ENCODE data around the gene ZBTB33.
A peak's percentile ranks its signal among the peaks of the same experiment; 100 is the strongest.

ZBTB33 gene, protein sequence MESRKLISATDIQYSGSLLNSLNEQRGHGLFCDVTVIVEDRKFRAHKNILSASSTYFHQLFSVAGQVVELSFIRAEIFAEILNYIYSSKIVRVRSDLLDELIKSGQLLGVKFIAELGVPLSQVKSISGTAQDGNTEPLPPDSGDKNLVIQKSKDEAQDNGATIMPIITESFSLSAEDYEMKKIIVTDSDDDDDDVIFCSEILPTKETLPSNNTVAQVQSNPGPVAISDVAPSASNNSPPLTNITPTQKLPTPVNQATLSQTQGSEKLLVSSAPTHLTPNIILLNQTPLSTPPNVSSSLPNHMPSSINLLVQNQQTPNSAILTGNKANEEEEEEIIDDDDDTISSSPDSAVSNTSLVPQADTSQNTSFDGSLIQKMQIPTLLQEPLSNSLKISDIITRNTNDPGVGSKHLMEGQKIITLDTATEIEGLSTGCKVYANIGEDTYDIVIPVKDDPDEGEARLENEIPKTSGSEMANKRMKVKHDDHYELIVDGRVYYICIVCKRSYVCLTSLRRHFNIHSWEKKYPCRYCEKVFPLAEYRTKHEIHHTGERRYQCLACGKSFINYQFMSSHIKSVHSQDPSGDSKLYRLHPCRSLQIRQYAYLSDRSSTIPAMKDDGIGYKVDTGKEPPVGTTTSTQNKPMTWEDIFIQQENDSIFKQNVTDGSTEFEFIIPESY

DNA sequence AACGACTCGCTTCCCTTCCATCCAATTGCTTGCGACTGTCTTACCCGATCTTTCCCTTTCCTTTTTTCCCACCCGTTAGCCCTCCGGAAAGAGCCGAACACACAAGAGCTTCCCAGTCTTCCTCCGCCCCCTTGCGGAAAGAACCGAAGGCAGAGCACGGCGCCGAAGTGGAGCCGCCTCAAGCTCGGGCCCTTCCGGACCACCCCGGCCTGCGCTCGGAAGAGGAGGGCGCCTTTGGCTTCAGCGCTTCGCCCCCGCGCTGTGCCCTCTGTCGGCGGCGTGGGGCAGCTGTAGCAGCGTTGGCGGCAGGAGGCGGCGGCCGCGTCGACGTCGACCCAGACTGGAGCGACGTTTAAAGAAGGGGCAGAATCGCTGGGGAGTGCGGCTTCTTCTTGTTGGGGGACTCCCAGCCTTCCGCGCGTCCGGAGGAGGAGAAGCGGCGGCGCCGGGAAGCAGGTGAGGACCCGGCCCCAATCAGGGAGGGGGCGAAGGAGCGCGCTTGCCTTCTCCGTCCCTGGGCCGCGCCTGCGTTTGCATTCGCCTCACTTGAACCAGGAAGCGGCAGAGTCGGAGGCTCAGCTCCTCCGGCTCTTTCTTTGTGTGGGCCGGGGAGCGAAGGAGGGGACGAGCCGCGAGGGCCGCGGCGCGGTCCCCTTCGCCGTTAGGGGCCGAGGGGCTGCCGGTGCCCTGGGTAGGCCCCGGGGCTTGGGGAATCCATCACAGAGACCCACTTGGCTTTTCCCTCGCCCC lies at the start of gene ZBTB33:
Gene ZBTB33 (plus strand): TSS at position 291 of the 750 bp plus-strand sequence. CDS start 2,604 bp downstream, outside the sequence.
- DNase-seq = peak; percentile 41

DNA sequence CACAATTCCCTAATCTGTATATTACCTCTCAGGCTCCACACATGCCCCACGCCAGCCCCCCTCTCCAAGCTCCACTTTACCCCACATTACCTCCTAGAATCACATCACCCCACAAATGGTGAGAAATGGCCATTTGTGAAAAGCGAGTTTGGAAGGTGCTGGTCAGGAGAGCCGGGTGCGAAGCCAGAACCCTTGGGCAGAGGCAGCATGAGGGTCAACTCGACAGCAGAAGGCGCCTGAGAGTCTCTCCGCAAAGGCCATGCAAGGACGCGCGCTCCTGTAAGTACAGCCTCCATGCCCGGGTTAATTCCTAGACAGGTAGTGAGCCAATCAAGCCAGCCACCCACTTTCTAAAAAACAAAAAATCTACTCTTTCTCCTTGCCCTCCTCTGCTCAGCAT lies 49.8 kb upstream of the ZBTB33 start:
- DNase-seq = no peak

DNA sequence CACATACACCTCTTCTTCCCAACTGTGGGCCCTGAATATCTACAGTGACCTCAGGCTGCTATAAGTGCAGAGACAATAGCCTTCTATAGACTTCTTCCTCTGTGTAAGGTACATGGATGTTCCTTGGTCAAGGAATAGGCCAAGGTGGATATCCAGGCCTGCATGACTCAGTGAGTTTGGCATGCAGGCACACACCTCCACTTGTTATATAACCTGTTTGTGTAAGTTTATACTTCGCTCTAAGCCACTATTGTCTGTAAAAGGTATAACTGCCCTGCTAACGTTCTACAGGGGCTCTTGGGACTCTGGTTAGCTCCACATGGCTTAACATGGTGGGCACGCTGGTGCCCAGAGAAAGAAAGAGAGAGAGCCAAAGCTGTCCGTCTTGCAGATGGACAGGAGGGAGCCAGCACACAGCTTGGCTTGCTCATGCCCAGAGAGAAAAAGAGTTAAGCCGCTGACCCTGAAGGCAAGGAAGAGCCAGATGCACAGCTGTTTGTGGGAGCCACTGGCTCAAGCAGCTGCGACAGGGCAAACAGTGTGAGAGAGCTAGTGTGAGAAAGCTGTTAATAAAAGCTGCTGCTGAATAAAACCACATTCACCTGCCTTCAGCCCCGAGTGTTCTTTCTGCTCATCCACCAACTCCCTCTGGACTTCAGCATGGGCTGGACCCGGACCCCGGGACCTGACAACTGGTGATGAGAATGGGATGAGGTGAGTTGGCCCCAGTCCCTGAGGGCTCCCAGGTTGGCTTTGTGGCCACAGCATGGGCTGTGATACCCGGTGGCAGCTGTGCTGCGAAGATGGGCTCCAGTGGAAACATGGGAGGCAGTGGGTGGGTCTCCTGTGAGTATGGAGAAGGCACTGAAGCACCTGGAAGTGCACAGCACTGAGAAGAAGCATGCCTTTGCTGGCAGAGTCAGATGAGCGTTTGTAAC lies 44.5 kb upstream of the ZBTB33 start:
- DNase-seq = no peak

DNA sequence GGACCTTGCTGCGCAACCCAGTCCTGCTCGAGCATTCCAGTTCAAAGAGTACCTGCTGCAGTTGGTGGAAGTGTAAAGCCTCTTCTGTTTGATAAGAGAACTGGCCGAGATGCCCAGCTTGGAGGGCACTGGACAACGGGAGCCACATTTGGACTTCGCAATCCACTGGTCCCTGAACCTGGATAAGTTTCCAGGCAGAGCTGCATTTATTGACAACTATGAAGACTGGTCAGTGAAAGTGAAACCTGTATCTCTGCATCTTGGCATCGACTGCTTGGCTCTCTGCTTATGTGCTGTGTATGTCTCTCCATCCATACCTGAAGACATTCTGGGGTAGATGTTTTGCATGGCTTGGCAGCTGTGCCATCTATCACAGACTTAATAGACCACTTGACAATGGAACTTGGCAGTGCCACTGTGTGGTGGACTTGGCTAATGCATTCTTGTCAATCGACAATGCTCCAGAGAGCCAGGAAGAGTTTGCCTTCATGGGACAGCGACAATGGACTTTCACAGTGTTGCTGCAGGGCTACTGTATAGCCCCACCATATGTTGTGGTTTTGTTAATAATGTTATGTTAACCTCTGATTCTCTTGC lies 43.5 kb upstream of the ZBTB33 start:
- no peak for DNase-seq

DNA sequence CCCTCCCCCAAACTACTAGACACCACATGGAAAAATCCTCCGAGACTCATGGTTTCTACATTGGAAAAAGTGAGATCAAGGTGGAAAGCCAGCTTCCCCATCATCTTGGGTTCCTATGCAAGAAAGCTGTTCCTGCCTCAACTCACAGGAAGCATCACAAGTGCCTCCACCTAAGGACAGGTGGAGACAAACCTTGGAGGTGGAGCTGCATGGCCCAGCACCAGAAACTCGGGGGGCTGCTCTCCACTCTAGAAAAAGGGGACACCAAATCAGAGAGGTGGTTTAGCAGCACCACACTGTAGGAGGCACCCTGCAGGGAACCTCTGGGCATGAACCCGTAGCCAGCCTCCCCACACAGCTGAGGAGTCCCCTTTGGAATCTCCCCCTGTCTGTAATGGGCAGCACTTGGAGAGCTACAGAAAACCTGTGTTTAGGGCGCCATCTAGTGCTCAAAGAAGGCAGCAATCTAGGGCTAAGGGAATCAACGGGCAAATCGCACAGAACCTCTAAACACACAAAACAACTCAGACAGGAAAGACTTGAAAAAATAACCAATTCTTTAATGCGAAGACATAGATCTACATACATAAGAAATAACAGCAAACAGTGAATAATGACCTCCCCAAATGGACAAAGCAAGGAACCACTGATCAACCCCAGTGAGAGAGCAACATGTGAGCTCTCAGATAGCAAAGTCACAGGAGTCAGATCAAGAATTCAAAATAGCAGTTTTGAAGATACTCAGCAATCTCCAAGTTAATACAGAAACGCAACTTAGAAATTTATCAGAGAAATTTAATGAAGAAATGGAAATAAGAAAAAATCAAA lies 37.0 kb upstream of the ZBTB33 start:
- no peak for DNase-seq

DNA sequence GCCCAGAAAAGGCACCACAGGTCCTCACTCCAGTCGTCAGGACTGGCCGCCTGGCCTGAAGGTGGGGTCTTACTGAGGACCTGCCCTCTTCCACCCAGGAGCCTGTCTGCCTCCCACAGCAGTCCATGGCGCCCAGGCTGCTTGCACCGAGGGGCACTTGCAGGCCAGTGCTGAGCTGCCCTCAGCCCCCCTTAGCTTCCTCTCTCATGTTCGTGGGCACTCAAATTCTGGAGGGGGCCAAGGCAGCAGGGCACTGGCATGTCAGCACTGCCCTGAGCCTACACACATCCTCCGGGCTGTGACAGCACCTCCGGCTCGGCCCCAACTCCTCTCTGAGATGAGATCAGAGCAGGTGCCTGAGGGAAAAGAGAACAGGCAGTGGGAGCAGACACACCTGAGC lies 27.2 kb upstream of the ZBTB33 start:
- DNase-seq = no peak

DNA sequence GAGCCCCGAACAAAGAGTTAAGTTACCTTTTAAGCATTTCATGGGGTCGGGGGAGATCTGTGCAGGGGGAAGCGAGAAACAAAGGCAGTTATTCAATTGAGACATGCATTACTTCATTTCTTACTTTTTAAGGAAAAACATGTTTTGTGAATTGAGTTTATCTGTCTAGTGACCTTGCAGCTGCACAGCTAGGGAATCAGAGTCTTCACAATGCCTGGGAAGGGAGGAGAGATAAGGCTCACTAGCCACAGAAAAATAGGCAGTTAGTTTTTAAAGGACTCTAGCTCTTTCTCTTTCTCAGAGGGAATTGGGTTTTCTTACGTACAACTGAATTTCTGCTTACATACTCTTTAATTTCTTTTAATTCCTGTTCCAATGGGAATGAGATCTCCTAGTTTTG lies 26.2 kb upstream of the ZBTB33 start:
- DNase-seq = no peak

DNA sequence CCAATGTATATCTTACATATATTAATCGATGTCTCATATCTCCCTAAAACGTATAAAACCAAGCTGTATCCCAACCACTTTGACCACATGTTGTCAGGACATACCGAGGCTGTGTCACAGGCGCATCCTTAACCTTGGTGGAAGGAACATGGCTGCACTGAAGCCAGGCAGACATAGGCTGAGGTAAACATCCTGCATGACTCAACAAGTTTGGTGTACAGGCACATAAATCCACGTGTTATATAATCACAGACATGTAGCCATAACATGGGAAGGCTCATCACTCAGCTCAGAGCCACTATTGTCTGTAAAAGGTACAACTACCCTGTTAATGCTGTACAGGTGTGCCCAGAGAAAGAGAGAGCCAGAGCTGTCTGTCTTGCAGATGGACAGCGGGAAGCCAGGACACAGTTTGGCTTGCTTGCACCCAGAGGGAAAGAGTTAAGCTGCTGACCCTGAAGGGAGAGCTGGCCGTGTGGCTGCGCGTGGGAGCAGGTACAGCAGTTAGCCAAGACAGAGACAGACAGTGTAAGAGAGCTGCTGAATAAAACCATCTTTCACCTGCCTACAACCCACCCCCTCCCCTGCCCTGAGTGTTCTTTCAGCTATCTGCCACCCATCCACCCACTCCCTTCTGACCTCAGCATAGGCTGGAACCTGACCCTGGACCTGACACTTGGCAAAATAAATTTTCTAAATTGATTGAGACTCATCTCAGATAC lies 22.3 kb upstream of the ZBTB33 start:
- no peak for DNase-seq

DNA sequence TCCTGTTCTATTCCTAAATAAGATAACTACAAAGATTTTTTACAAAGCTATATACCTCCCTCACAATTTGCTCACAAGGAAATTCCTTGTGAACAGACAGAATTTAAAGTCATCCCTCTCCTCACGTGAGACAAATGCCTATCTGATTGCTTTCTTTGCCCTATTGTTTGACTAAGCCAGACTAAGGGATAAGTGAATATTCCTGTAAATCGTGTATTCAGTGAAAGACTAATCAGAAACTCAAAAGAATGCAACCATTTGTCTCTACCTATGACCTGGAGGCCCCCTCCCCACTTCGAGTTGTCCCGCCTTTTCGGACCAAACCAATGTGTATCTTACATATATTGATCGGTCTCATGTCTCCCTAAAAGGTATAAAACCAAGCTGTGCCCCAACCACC lies 15.3 kb upstream of the ZBTB33 start:
- DNase-seq = no peak

DNA sequence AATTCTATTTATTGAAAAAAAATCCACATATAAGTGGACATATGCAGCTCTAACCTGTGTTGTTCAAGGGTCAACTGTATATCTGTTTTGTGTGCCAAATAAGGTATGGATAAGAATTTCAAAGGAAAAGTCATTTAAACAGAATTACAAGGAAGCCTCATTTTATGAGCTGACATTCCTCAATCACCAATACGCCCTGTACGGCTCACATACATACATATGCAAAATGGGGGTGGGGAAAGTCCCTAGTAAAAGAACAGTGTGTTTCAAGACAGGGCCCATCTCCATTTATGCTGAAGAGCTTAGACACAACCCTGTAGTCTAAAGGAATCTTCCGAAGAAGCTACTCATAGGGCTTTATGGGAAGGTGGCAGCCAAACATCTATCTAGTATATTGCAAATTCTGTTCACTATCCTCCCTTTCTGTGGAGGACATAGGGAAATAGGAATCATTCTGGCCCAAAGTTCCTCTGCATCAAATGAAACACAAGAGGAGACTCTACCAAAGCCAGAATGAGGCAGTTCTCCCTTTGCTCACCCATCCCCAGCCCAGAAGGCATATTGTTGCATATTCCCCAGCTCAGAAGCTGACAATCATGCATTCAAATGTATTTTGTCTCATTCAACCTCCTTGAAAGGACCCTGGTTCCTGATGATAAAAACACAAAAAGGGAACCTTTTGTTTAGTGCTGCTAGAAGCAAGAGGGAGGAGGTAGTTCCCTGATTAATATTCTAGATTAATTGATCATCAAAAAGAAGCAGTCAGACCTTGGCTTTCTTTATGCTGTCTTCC lies 13.7 kb upstream of the ZBTB33 start:
- DNase-seq = no peak

DNA sequence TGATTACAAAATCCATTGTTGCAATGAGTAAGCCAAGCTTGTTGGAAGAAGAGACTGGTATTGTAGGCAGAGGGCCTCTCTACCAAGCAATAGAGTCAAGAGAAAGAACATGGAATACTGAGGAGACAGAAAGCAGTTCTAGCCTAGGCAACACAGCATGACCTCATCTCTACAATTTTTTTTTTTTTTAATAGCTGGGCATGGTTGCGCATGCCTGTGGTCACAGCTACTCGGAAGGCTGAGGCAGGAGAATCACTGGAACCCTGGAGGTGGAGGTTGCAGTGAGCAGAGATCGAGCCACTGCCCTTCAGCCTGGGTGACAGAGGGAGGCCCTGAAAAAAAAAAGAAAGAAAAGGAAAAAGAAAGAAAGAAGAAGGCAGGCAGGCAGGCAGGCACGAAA lies 11.7 kb upstream of the ZBTB33 start:
- DNase-seq = no peak

DNA sequence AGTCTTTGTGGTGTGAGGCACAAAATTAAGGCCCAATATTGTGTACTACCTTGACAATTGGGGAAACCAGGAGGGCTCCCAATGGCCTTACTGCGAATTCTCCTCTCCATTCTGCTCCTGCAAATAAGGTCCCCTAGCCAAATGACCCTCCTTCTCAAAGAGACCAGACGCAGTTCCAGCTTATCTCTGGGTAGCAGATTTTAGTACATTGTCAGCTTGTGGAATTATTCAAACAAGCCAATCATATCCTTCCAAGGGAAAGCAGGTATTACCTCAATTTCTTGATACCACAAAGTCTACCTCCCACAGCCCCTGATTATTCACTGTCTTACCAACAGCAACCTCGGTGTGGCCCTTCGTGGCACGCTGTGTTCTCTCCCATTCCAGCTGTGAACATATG lies 7.8 kb upstream of the ZBTB33 start:
- no peak for DNase-seq

DNA sequence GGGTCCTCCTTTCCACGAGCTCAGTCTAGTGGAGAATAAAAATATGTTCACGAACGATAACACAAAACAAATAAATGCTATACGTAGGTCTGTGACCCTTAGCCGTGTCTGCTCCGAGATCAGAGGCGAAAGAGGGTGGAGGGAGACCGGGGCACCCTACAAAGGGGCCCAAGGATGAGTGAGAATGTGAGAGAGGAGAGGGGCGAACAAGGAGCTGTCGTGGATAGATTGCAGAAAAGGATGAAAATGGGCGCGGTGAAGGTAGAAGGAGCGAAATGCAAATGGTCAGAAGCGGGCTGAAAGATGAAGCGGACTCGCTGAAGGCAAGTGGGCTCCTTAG lies 6.2 kb upstream of the ZBTB33 start:
- DNase-seq = no peak

DNA sequence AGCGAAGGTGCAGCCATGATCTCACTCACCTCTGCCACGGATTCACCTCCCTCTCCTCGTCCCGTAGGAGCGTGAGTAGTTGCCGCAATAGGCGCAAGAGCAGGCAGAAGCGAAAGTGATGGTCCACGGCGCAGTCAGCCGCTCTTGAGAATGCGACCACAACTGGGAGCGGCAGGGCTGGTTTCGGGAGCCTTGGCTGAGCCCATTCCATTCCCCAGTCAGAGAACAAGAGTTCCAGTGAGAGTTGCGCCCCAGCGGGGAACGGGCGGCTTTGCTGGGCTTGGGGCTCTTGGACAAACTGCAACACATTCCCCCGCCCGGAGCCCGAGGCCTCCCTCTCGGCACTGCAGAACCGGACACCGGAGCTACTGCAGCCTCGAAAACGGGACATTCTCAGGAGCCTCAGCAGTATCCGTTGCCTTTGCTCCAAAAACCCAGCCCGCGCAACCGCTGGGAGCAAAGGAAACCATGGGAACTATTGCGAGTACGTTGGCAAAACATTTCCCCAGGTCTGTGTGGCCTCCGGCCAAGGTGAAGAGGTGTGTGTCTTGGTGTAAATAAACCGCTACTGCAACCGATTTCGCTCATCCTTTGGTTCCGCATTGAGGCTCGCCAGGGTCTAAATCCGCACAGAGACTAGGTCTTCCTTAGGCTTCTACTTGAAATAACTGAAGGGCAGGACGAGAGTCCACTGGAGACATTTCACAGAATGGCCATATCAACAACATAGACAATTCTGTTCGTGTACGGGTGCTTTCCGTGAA lies 5.7 kb upstream of the ZBTB33 start:
- DNase-seq = peak; percentile 2

DNA sequence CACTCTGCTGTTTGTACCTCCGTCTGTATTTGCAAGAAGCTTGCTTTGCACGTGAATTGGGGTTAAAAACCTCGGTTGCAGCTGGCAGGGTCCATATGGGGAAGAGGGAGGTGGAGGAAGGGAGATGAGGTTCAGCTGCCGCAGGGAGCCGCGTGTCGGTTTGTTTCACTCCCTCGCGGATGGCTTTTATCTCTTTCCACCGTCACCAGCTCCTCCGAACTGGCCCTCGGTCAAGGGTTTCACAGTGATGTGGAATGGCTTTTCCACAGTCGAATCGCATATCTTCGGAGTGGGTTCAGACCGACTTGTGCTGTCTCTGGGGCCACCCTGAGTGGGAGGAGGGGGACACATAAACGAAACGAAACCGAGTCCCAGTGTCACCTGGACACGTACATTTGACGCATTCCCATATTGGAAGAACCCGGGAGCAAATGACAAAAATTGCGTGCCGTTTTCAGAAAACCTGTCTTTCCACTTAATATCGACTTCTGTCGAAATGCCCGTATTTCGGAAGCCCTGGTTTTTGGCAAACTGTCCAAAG lies 929 bp downstream of the ZBTB33 start:
- no peak for DNase-seq

DNA sequence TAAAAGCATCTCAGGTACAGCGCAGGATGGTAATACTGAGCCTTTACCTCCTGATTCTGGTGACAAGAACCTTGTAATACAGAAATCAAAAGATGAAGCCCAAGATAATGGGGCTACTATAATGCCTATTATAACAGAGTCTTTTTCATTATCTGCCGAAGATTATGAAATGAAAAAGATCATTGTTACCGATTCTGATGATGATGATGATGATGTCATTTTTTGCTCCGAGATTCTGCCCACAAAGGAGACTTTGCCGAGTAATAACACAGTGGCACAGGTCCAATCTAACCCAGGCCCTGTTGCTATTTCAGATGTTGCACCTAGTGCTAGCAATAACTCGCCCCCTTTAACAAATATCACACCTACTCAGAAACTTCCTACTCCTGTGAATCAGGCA lies 3.2 kb downstream of the ZBTB33 start:
- DNase-seq = no peak

DNA sequence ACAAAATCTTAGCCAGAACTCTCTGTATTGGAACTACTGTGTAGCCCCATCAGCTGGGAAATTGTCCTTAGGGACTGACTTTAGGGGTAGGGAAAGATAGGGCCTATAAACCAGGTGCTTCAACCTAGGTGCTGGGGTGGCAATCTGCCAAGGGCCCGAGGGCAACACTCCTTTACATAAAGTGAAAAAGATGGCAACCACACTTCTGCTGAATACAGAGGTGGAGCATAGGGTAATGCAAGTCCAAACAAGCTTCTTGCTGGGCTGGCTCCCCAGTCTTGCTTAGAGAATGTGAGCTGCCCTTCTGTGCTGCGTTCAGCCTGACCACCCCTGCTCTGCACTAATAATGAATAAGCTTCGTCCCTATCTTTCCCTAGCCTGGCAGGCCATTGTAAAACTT lies 9.8 kb downstream of the ZBTB33 start:
- peak; percentile 1 for DNase-seq

DNA sequence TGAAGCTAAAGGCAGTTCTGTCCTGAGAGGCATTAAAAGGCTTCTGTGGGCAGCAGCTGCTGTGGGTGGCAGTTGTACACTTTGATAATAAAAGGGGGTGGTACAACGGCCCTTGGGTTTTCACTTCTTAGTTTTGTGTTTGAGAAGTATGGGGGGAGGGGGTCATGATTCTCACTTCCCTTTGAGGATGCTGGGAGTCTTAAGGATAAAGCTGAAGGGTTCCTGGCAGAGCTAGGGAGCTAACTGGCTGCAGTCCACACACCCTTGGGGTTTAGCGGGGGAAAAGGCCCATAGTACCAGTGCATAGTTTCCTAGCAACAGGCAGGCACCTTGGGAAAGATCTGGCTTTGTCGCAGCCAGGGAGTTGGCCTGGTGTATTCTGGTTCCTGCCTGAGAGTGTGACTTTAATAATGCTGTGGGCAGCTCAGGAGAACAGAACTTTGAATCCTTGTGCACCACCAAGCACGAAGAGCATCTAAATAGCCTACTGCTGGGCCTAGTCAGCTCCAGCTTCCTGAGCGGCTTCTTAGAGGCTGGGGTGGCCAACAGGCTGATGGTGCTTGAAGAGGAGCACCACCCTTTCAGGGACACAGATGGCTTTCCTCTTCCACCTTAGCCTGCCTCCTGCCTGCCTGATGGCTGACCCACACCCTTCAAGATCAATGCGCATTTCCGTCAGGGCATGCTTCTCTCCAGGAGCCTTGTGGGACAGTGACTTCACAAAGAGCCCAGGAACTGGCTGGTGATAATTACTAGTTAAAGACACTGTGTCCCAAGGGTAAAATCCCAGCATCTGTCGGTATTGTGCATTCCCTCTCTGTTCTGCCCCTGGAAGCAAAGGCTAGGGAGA lies 12.5 kb downstream of the ZBTB33 start:
- no peak for DNase-seq

Data from NCI-H1417 treated with DMSO at 0.1 percent for 48 hours (cell line).